Activated CD4-positive, alpha-beta T cell treated with anti-CD3 and anti-CD28 coated beads for 24 hours (primary cell): ENCODE data around the gene STOML1.
"Not testable (repeated sequence)": the region's sequence is repeated elsewhere in the genome, so short reads cannot be mapped to it uniquely, and the experiment has no call there.

Experiments used
- DNase-seq, 2 donors: peaks; one replicate each; pipeline ENCODE4 v3.0.0-alpha.2; 2020; ENCODE audit warnings: low read depth in 2 of 2

STOML1 gene

GRCh38 chr15:73946046-73946721 is 45.9 kb downstream of the STOML1 start:
- DNase-seq, result no peak

- DNase-seq, result no peak
Measured at GRCh38 chr15:73945130-73945508, 47.0 kb downstream of the STOML1 start.

- no peak for DNase-seq
Measured at GRCh38 chr15:73944161-73945129, 47.6 kb downstream of the STOML1 start.

GRCh38 chr15:73942751-73943270 is 49.3 kb downstream of the STOML1 start:
- no peak for DNase-seq

GRCh38 chr15:73941871-73942635 is 50.0 kb downstream of the STOML1 start:
- no peak for DNase-seq

- no peak for DNase-seq
Measured at GRCh38 chr15:73941449-73941848, 50.6 kb downstream of the STOML1 start.

GRCh38 chr15:73941044-73941443 is 51.1 kb downstream of the STOML1 start:
- DNase-seq, result no peak

- DNase-seq, result no peak
Measured at GRCh38 chr15:73940061-73940981, 51.8 kb downstream of the STOML1 start.

- no peak for DNase-seq
Measured at GRCh38 chr15:73939138-73939537, 53.0 kb downstream of the STOML1 start.

- DNase-seq, result not testable (repeated sequence)
Measured at GRCh38 chr15:73938516-73938915, 53.6 kb downstream of the STOML1 start.

- DNase-seq, result no peak
Measured at GRCh38 chr15:73937726-73938125, 54.4 kb downstream of the STOML1 start.

GRCh38 chr15:73937296-73937695 is 54.8 kb downstream of the STOML1 start:
- no peak for DNase-seq

- DNase-seq, result no peak
Measured at GRCh38 chr15:73936588-73937290, 55.4 kb downstream of the STOML1 start.

- DNase-seq, result no peak
Measured at GRCh38 chr15:73936181-73936580, 55.9 kb downstream of the STOML1 start.

GRCh38 chr15:73935547-73935946 is 56.5 kb downstream of the STOML1 start:
- DNase-seq, result no peak

GRCh38 chr15:73934281-73934680 is 57.8 kb downstream of the STOML1 start:
- DNase-seq, result no peak

- no peak for DNase-seq
Measured at GRCh38 chr15:73932381-73933191, 59.5 kb downstream of the STOML1 start.

- DNase-seq, result no peak
Measured at GRCh38 chr15:73931441-73931840, 60.7 kb downstream of the STOML1 start.

- DNase-seq, result no peak
Measured at GRCh38 chr15:73930790-73931281, 61.3 kb downstream of the STOML1 start.
